Lower leg skin (tissue), 3 donors: ENCODE measurements around the gene RENBP.

ENCODE experiments used
- CTCF ChIP-seq, 3 donors: fragments of 450-650 bp; IDR thresholded peaks; one replicate each; pipeline ENCODE4 v1.5.1; 2016; ENCODE audit warnings: antibody characterized with exemption in 3 of 3, mild to moderate bottlenecking in 3 of 3, moderate library complexity in 2 of 3
- POLR2A ChIP-seq, 2 donors: fragments of 450-650 bp; IDR thresholded peaks; one replicate each; pipeline ENCODE4 v1.6.1; 2016 to 2017; ENCODE audit warnings: antibody characterized with exemption in 2 of 2, mild to moderate bottlenecking in 1 of 2, moderate library complexity in 1 of 2

- TF ChIP-seq CTCF (IDR thresholded peaks at IDR 0.05) (no peak), POLR2A (IDR thresholded peaks at IDR 0.05) (no peak)
Measured at GRCh38 chrX:153969125-153969903, 24.9 kb upstream of the RENBP start.
